ENCODE measurements around the gene COG3. TPM values are rescaled to one million over a fixed set of nuclear protein-coding genes. Genes with fewer than 3 reads are reported as not detected.

The COG3 gene
- total and polyA plus RNA-seq, 2 experiments from 2014 or later = 26.2 to 82.9 TPM

DNA sequence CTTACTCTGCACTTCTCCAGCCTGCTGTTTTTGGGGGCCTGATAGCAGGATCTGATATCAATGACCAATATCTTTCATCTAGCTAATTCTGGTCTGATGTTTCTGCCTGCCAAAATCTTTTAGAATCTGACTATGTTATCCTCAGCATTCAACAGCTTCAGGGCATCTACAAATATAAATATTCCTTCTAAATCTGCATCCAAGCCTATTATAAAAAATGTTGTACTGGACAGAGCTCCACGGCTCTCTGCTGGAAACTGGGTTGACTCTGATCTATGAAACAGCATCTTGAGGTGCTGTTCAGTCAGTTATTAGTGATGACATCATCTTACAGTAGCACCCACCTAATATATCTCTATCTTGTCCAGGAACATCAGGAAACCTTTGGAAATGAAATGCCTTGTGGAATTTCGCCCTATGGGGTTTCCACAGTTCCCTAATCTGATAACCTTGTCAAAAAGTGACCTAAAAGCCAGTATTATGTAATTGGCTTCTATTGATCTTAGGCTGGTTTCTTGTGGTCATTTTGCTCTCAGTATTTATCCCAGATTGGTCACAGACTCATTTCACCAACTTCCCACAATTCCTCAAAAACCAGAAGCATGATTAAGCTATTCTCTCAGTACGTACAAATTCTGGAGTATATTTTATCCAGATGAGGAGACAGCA is 117.8 kb downstream of the COG3 start:
- TF ChIP-seq, protein P1, sequence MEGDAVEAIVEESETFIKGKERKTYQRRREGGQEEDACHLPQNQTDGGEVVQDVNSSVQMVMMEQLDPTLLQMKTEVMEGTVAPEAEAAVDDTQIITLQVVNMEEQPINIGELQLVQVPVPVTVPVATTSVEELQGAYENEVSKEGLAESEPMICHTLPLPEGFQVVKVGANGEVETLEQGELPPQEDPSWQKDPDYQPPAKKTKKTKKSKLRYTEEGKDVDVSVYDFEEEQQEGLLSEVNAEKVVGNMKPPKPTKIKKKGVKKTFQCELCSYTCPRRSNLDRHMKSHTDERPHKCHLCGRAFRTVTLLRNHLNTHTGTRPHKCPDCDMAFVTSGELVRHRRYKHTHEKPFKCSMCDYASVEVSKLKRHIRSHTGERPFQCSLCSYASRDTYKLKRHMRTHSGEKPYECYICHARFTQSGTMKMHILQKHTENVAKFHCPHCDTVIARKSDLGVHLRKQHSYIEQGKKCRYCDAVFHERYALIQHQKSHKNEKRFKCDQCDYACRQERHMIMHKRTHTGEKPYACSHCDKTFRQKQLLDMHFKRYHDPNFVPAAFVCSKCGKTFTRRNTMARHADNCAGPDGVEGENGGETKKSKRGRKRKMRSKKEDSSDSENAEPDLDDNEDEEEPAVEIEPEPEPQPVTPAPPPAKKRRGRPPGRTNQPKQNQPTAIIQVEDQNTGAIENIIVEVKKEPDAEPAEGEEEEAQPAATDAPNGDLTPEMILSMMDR (IDR thresholded peaks at IDR 0.05; ENCODE audit: low read depth, low read length) = no peak
- H3K27ac ChIP-seq = no peak overlapping the region
- no peak for DNase-seq (ENCODE audit: low read depth in 1 of 2, low spot score in 1 of 2)

DNA sequence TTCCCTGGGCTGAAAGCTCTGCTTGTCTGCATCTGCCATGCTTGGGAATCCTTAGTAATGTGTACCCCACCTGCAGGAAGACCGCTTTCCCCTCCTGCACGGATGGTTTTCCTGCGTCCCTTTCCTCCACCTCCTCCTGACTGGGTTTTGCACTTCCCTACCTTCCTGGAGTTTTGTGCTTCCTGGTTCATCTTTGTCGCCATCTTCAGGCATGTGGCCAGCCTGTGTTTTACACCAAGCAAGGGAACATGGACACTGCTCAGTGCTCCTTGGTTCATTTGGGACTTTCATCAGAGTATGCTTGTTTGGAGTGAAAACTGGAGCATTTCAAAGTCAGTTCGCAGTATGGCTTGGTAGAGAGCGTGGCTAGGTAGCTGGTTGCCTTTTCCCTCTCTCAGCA is 120.1 kb downstream of the COG3 start:
- H3K4me1 ChIP-seq (ENCODE audit: low read depth) = no peaks in the 10 kb centered on the region
- H3K27ac ChIP-seq = no peak overlapping the region
- peaks cover under 1% of the 10 kb centered on the region for H3K27me3 ChIP-seq
- H3K4me3 ChIP-seq = no peak overlapping the region
- TF ChIP-seq, protein P1 (IDR thresholded peaks at IDR 0.05; ENCODE audit: low read depth, low read length) = no peak
- no peaks in the 10 kb centered on the region for H3K9me3 ChIP-seq (ENCODE audit: low read depth)
- peak in 1 of 2 donors; percentile 11 for DNase-seq (ENCODE audit: low read depth in 1 of 2, low spot score in 1 of 2)
- no peaks in the 10 kb centered on the region for H3K36me3 ChIP-seq

More for the DNA sequence above, 117.8 kb downstream of the COG3 start:
- H3K27me3 ChIP-seq = peaks cover 8% of the 10 kb centered on the region
- H3K36me3 ChIP-seq = no peaks in the 10 kb centered on the region
- H3K4me3 ChIP-seq = no peak overlapping the region
- H3K9me3 ChIP-seq (ENCODE audit: low read depth) = no peaks in the 10 kb centered on the region
- no peaks in the 10 kb centered on the region for H3K4me1 ChIP-seq (ENCODE audit: low read depth)

Other genes starting within 250 kb of the COG3 start
- gene TPT1, start 123.8 kb upstream of the COG3 start, total RNA-seq = 1,619 and 1,761 TPM in 2 replicates
- gene TPT1, start 123.8 kb upstream of the COG3 start, polyA plus RNA-seq = 823 and 843 TPM in 2 replicates
- gene SLC25A30, start 46.6 kb upstream of the COG3 start, total RNA-seq = 5.6 and 8.6 TPM in 2 replicates
- gene SLC25A30, start 46.6 kb upstream of the COG3 start, polyA plus RNA-seq = 7.4 and 14.5 TPM in 2 replicates
- gene ERICH6B, start 150.8 kb downstream of the COG3 start, total RNA-seq = not detected in 2 replicates
- 0.98 and 1.5 TPM in 2 replicates for gene ERICH6B, start 150.8 kb downstream of the COG3 start, polyA plus RNA-seq
- not detected in 2 replicates for gene CBY2, start 237.4 kb downstream of the COG3 start, total RNA-seq
- gene CBY2, start 237.4 kb downstream of the COG3 start, polyA plus RNA-seq = 0.35 TPM in 1 of 2 replicates, not detected in the other